ENCODE results near the gene MIPOL1. TPM values are rescaled to one million over a fixed set of nuclear protein-coding genes. Genes with fewer than 3 reads are reported as not detected.

The MIPOL1 gene
- total and polyA plus RNA-seq, 9 of the 15 experiments (the other 6 are each of a cell fraction or from before 2014, with no cell fraction given) = 6.7 to 21.9 (median 12.4) TPM

DNA sequence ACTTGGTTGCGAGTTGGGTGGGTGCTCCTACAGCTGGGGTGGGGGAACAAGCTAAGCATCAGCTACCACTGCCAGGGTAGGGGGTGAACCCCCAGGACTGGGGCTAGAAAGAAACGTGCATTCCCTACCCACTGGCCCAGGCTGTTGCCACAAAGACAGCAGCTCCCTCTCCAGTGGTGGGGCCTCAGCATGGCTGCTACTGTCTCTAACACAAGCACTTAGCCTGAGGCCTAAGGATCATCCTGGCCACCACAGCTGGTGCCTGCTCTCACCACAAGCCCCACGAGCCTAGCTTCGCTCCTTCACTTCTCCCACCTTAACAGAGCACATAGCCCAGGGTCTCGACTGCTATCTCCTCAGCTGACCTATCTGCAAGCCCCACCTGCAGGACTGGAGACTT lies 44.3 kb upstream of the MIPOL1 start:
- Histone ChIP-seq H3K4me1 (replicated peaks in 1 of 2; ENCODE audit: control insufficient read depth in 2 of 2, insufficient read depth in 2 of 2, low read length in 2 of 2) (peaks cover 0 to 8% of the 10 kb centered on the region in 2 experiments; a peak in 2 of 5 replicates), H3K9ac (ENCODE audit: insufficient read depth in 1 of 2, low read depth in 2 of 2, low read length in 2 of 2) (peak overlapping the region in 1 of 2 experiments; percentile 55; a peak in 2 of 4 replicates), H3K36me3 (ENCODE audit: control insufficient read depth, insufficient read depth, low read length) (no peaks in the 10 kb centered on the region; the same call in 2 of the 3 replicates), H3K4me3 (no peak overlapping the region), H3K4me2 (ENCODE audit: insufficient read depth, low read length) (no peak overlapping the region), H3K9me1 (ENCODE audit: control insufficient read depth, insufficient read depth, low read length) (no peaks in the 10 kb centered on the region), H3K27ac (ENCODE audit: extremely low read depth, low read depth, low read length) (no peak overlapping the region), H3K9me3 (replicated peaks; ENCODE audit: control insufficient read depth, insufficient read depth, low read depth, low read length) (no peaks in the 10 kb centered on the region; the same call in 1 of the 2 replicates), H4K20me1 (replicated peaks; ENCODE audit: control insufficient read depth, insufficient read depth, low read length) (no peaks in the 10 kb centered on the region), H2AFZ (ENCODE audit: low read depth, low read length) (no peak overlapping the region), H3K27me3 (ENCODE audit: control insufficient read depth in 2 of 2, insufficient read depth in 2 of 2, low read length in 2 of 2) (no peaks in the 10 kb centered on the region), H3K79me2 (ENCODE audit: control insufficient read depth, insufficient read depth, low read length) (peaks cover 83% of the 10 kb centered on the region)
- in situ Hi-C loops (cut with MboI) = loop anchor here (25.0 kb wide), 1 partner anchor 1316 kb away; the partner anchor contains the start of gene BRMS1L
- 63% methylated on average over 4 of the region's 5 CpGs for WGBS (ENCODE audit: insufficient coverage, low coverage, missing lambda C conversion rate)
- no TSS peak for BruUV-seq (replicated peaks)
- peak; percentile 57 for ATAC-seq
- ChIA-PET CTCF (ENCODE audit: low intra/inter-chr PET ratio) (no interaction called here), POLR2A (interaction anchor here (0.6 to 0.9 kb wide), 2 partner anchors 14 to 192 kb away, joined by 3 read pairs; no protein-coding TSS in a partner anchor)
- FAIRE-seq = no peak
- intact Hi-C loops (cut with micrococcal nuclease) = loop anchor here (5.0 kb wide), 1 partner anchor 44 kb away; the partner anchor contains the start of gene MIPOL1
- DNase-seq (ENCODE audit: extremely low read depth in 1 of 4, low spot score in 3 of 4) = no peak
- TF ChIP-seq, protein P1, sequence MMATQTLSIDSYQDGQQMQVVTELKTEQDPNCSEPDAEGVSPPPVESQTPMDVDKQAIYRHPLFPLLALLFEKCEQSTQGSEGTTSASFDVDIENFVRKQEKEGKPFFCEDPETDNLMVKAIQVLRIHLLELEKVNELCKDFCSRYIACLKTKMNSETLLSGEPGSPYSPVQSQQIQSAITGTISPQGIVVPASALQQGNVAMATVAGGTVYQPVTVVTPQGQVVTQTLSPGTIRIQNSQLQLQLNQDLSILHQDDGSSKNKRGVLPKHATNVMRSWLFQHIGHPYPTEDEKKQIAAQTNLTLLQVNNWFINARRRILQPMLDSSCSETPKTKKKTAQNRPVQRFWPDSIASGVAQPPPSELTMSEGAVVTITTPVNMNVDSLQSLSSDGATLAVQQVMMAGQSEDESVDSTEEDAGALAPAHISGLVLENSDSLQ (IDR thresholded peaks at IDR 0.05) = no peak
- TF ChIP-seq, protein P2, sequence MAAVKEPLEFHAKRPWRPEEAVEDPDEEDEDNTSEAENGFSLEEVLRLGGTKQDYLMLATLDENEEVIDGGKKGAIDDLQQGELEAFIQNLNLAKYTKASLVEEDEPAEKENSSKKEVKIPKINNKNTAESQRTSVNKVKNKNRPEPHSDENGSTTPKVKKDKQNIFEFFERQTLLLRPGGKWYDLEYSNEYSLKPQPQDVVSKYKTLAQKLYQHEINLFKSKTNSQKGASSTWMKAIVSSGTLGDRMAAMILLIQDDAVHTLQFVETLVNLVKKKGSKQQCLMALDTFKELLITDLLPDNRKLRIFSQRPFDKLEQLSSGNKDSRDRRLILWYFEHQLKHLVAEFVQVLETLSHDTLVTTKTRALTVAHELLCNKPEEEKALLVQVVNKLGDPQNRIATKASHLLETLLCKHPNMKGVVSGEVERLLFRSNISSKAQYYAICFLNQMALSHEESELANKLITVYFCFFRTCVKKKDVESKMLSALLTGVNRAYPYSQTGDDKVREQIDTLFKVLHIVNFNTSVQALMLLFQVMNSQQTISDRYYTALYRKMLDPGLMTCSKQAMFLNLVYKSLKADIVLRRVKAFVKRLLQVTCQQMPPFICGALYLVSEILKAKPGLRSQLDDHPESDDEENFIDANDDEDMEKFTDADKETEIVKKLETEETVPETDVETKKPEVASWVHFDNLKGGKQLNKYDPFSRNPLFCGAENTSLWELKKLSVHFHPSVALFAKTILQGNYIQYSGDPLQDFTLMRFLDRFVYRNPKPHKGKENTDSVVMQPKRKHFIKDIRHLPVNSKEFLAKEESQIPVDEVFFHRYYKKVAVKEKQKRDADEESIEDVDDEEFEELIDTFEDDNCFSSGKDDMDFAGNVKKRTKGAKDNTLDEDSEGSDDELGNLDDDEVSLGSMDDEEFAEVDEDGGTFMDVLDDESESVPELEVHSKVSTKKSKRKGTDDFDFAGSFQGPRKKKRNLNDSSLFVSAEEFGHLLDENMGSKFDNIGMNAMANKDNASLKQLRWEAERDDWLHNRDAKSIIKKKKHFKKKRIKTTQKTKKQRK (IDR thresholded peaks at IDR 0.05; ENCODE audit: borderline replicate concordance, low read depth, low read length) = no peak
- TF ChIP-seq, protein P3, sequence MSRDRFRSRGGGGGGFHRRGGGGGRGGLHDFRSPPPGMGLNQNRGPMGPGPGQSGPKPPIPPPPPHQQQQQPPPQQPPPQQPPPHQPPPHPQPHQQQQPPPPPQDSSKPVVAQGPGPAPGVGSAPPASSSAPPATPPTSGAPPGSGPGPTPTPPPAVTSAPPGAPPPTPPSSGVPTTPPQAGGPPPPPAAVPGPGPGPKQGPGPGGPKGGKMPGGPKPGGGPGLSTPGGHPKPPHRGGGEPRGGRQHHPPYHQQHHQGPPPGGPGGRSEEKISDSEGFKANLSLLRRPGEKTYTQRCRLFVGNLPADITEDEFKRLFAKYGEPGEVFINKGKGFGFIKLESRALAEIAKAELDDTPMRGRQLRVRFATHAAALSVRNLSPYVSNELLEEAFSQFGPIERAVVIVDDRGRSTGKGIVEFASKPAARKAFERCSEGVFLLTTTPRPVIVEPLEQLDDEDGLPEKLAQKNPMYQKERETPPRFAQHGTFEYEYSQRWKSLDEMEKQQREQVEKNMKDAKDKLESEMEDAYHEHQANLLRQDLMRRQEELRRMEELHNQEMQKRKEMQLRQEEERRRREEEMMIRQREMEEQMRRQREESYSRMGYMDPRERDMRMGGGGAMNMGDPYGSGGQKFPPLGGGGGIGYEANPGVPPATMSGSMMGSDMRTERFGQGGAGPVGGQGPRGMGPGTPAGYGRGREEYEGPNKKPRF (IDR thresholded peaks at IDR 0.05; ENCODE audit: low read depth, low read length) = no peak
- TF ChIP-seq, protein P4, sequence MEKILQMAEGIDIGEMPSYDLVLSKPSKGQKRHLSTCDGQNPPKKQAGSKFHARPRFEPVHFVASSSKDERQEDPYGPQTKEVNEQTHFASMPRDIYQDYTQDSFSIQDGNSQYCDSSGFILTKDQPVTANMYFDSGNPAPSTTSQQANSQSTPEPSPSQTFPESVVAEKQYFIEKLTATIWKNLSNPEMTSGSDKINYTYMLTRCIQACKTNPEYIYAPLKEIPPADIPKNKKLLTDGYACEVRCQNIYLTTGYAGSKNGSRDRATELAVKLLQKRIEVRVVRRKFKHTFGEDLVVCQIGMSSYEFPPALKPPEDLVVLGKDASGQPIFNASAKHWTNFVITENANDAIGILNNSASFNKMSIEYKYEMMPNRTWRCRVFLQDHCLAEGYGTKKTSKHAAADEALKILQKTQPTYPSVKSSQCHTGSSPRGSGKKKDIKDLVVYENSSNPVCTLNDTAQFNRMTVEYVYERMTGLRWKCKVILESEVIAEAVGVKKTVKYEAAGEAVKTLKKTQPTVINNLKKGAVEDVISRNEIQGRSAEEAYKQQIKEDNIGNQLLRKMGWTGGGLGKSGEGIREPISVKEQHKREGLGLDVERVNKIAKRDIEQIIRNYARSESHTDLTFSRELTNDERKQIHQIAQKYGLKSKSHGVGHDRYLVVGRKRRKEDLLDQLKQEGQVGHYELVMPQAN (IDR thresholded peaks at IDR 0.05; ENCODE audit: borderline replicate concordance) = no peak
- TF ChIP-seq, protein P5, sequence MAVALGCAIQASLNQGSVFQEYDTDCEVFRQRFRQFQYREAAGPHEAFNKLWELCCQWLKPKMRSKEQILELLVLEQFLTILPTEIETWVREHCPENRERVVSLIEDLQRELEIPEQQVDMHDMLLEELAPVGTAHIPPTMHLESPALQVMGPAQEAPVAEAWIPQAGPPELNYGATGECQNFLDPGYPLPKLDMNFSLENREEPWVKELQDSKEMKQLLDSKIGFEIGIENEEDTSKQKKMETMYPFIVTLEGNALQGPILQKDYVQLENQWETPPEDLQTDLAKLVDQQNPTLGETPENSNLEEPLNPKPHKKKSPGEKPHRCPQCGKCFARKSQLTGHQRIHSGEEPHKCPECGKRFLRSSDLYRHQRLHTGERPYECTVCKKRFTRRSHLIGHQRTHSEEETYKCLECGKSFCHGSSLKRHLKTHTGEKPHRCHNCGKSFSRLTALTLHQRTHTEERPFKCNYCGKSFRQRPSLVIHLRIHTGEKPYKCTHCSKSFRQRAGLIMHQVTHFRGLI (CRISPR knock-in tag; IDR thresholded peaks at IDR 0.05) = no peak

Data from K562 (cell line).